ENCODE data around the gene NEGR1.

Gene NEGR1

GRCh38 chr1:71651214-71651613 lies 631.1 kb downstream of the NEGR1 start:
- DNase-seq (ENCODE audit: low spot score) = no peak
- no peak overlapping the region for H3K4me3 ChIP-seq
- H3K27ac ChIP-seq = no peak overlapping the region
- no peak for TF ChIP-seq CTCF (IDR thresholded peaks at IDR 0.05)

GRCh38 chr1:71650119-71650518 lies 632.2 kb downstream of the NEGR1 start:
- Histone ChIP-seq H3K27ac (no peak overlapping the region), H3K4me3 (no peak overlapping the region)
- DNase-seq (ENCODE audit: low spot score) = no peak
- no peak for TF ChIP-seq CTCF (IDR thresholded peaks at IDR 0.05)

- Histone ChIP-seq H3K27ac (no peak overlapping the region), H3K4me3 (no peak overlapping the region)
- DNase-seq (ENCODE audit: low spot score) = no peak
- no peak for TF ChIP-seq CTCF (IDR thresholded peaks at IDR 0.05)
Measured at GRCh38 chr1:71649608-71650007, 632.7 kb downstream of the NEGR1 start.

- Histone ChIP-seq H3K27ac (no peak overlapping the region), H3K4me3 (no peak overlapping the region)
- DNase-seq (ENCODE audit: low spot score) = no peak
- no peak for TF ChIP-seq CTCF (IDR thresholded peaks at IDR 0.05)
Measured at GRCh38 chr1:71647513-71648300, 634.6 kb downstream of the NEGR1 start.

- H3K4me3 ChIP-seq = no peak overlapping the region
- DNase-seq (ENCODE audit: low spot score) = no peak
- TF ChIP-seq CTCF (IDR thresholded peaks at IDR 0.05) = no peak
- no peak overlapping the region for H3K27ac ChIP-seq
Measured at GRCh38 chr1:71645015-71645414, 637.3 kb downstream of the NEGR1 start.

GRCh38 chr1:71641903-71642302 lies 640.4 kb downstream of the NEGR1 start:
- H3K27ac ChIP-seq = no peak overlapping the region
- TF ChIP-seq CTCF (IDR thresholded peaks at IDR 0.05) = no peak
- DNase-seq (ENCODE audit: low spot score) = no peak

GRCh38 chr1:71640998-71641397 lies 641.3 kb downstream of the NEGR1 start:
- no peak for DNase-seq (ENCODE audit: low spot score)
- Histone ChIP-seq H3K27ac (no peak overlapping the region), H3K4me3 (no peak overlapping the region)
- TF ChIP-seq CTCF (IDR thresholded peaks at IDR 0.05) = no peak

More at GRCh38 chr1:71641903-71642302, 640.4 kb downstream of the NEGR1 start:
- no peak overlapping the region for H3K4me3 ChIP-seq
